C4-2B (cell line): ENCODE measurements around the gene TRIM69.
"Not testable (repeated sequence)": the region's sequence is repeated elsewhere in the genome, so short reads cannot be mapped to it uniquely, and the experiment has no call there.

ENCODE experiments used
- H3K27ac ChIP-seq: fragments of 450-650 bp; 2 replicates; pipeline ENCODE4 v1.5.1; 2017
- CTCF ChIP-seq: fragments of 450-650 bp; conservative IDR thresholded peaks from 2 replicates; pipeline ENCODE4 v1.5.1; 2017; ENCODE audit warnings: mild to moderate bottlenecking
- ZFX ChIP-seq: fragments of 450-650 bp; IDR thresholded peaks from 2 replicates; pipeline ENCODE4 v1.6.1; 2017

TRIM69 gene

GRCh38 chr15:44727485-44728231 is 8.7 kb upstream of the TRIM69 start:
- TF ChIP-seq CTCF (no peak), ZFX (no peak)
- H3K27ac ChIP-seq, result peak overlapping the region; percentile 77

GRCh38 chr15:44728232-44728575 is 8.1 kb upstream of the TRIM69 start:
- peak overlapping the region; percentile 77 for H3K27ac ChIP-seq

- TF ChIP-seq CTCF, result no peak
- TF ChIP-seq ZFX, result no peak
- H3K27ac ChIP-seq, result peak overlapping the region; percentile 77
These were observed 7.5 kb upstream of the TRIM69 start for GRCh38 chr15:44728576-44729407.

- TF ChIP-seq ZFX, result no peak
- no peak for TF ChIP-seq CTCF
- H3K27ac ChIP-seq, result peak overlapping the region; percentile 77
These were observed 6.8 kb upstream of the TRIM69 start for GRCh38 chr15:44729408-44730127.

- no peak overlapping the region for H3K27ac ChIP-seq
- TF ChIP-seq ZFX, result no peak
- TF ChIP-seq CTCF, result no peak
These were observed 1.4 kb upstream of the TRIM69 start for GRCh38 chr15:44734839-44735481.

GRCh38 chr15:44735482-44736180 is 697 bp upstream of the TRIM69 start:
- TF ChIP-seq ZFX (no peak), CTCF (no peak)

GRCh38 chr15:44738340-44738984 is 2.1 kb downstream of the TRIM69 start:
- no peak overlapping the region for H3K27ac ChIP-seq
- TF ChIP-seq CTCF, result peak; percentile 85
- TF ChIP-seq ZFX, result no peak

More at GRCh38 chr15:44735482-44736180, 697 bp upstream of the TRIM69 start:
- no peak overlapping the region for H3K27ac ChIP-seq

- H3K27ac ChIP-seq, result not testable (repeated sequence)
These were observed 3.0 kb downstream of the TRIM69 start for GRCh38 chr15:44739222-44739847.

GRCh38 chr15:44743454-44743853 is 7.1 kb downstream of the TRIM69 start:
- not testable (repeated sequence) for H3K27ac ChIP-seq
